Left colon (tissue), 2 donors: Measurements from ENCODE around the gene DLX5. TPM values are rescaled to one million over a fixed set of nuclear protein-coding genes. Genes with fewer than 3 reads are reported as not detected.

ENCODE experiments used
- total RNA-seq, 2 donors: library from RNA; stranded (reverse); fragmentation: NEBNext Ultra II Directional; extraction: Animal tissue kit (Norgen Biotek cat#: 25700); gene quantifications; one replicate each; pipeline ENCODE4 v1.2.1, GENCODE V29; 2021
- donor health status: DM: no; HTN: no; CAD: no.
- donor health status: DM: yes; HTN: yes; CAD: no.

Gene DLX5
- total RNA-seq, 2 donors from 2014 or later: not detected

Other genes with a start within 250 kb of the DLX5 start
- gene DLX6, start 19.3 kb downstream of the DLX5 start, total RNA-seq: not detected
- 10 to 100 TPM; 18.1 to 18.8 TPM for gene SDHAF3, start 92.9 kb upstream of the DLX5 start, total RNA-seq